ENCODE measurements around the gene TP53TG3D.
"Not testable (repeated sequence)": the region's sequence is repeated elsewhere in the genome, so short reads cannot be mapped to it uniquely, and the experiment has no call there.

GRCh38 chr16:32283024-32283423, 29.9 kb downstream of the TP53TG3D start:
- TF ChIP-seq, protein P1, sequence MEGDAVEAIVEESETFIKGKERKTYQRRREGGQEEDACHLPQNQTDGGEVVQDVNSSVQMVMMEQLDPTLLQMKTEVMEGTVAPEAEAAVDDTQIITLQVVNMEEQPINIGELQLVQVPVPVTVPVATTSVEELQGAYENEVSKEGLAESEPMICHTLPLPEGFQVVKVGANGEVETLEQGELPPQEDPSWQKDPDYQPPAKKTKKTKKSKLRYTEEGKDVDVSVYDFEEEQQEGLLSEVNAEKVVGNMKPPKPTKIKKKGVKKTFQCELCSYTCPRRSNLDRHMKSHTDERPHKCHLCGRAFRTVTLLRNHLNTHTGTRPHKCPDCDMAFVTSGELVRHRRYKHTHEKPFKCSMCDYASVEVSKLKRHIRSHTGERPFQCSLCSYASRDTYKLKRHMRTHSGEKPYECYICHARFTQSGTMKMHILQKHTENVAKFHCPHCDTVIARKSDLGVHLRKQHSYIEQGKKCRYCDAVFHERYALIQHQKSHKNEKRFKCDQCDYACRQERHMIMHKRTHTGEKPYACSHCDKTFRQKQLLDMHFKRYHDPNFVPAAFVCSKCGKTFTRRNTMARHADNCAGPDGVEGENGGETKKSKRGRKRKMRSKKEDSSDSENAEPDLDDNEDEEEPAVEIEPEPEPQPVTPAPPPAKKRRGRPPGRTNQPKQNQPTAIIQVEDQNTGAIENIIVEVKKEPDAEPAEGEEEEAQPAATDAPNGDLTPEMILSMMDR (IDR thresholded peaks at IDR 0.05) = not testable (repeated sequence)
- TF ChIP-seq EZH2 (IDR thresholded peaks at IDR 0.05) = not testable (repeated sequence)
